GM12892 (cell line): ENCODE data around the gene TMEM82.

Source experiments
- POLR2A ChIP-seq: IDR thresholded peaks from 2 replicates; pipeline ENCODE4 v1.6.1; 2011; ENCODE audit warnings: low read depth, low read length, control low read depth
- TAF1 ChIP-seq: IDR thresholded peaks from 2 replicates; pipeline ENCODE4 v1.6.1; 2011; ENCODE audit warnings: low read depth, mild to moderate bottlenecking, control low read depth, low read length, borderline replicate concordance

GRCh38 chr1:15748264-15748663 lies 6.0 kb downstream of the TMEM82 start:
- TF ChIP-seq POLR2A (no peak), TAF1 (no peak)
